Liver (tissue), 9 donors: ENCODE measurements around the gene DNAJB1. TPM values are rescaled to one million over a fixed set of nuclear protein-coding genes. Genes with fewer than 3 reads are reported as not detected.
A peak's percentile ranks its signal among the peaks of the same experiment; 100 is the strongest.

Experiments
- DNase-seq: peaks from one replicate; pipeline ENCODE4 v3.0.0-alpha.2; 2017; ENCODE audit warnings: low spot score
- H3K27ac ChIP-seq, 2 donors: one replicate each; pipeline ENCODE4 v1.7.0; 2013; ENCODE audit warnings: inconsistent platforms in 2 of 2, low read length in 2 of 2, control low read depth in 1 of 2, low read depth in 1 of 2, mild to moderate bottlenecking in 1 of 2
- H3K27me3 ChIP-seq, 4 donors: one replicate each; pipeline versions ENCODE4 v1.6.1 to v1.7.0; 2013; ENCODE audit warnings: low read length in 3 of 4, inconsistent platforms in 1 of 4, mild to moderate bottlenecking in 1 of 4, moderate library complexity in 1 of 4; ENCODE audit not compliant: control insufficient read depth in 4 of 4, insufficient read depth in 4 of 4
- H3K36me3 ChIP-seq, 4 donors: one replicate each; pipeline versions ENCODE4 v1.6.1 to v1.7.0; 2013; ENCODE audit warnings: low read length in 3 of 4, mild to moderate bottlenecking in 3 of 4, low read depth in 1 of 4, moderate library complexity in 1 of 4; ENCODE audit not compliant: control insufficient read depth in 4 of 4, insufficient read depth in 3 of 4
- H3K4me1 ChIP-seq, 4 donors: one replicate each; pipeline versions ENCODE4 v1.6.1 to v1.7.0; 2013; ENCODE audit warnings: low read length in 3 of 4, mild to moderate bottlenecking in 3 of 4, moderate library complexity in 1 of 4; ENCODE audit not compliant: control insufficient read depth in 4 of 4, insufficient read depth in 4 of 4
- H3K4me3 ChIP-seq, 3 donors: one replicate each; pipeline versions ENCODE4 v1.6.1 to v1.7.0; 2013; ENCODE audit warnings: low read length in 3 of 3, control low read depth in 1 of 3, low read depth in 1 of 3, mild to moderate bottlenecking in 1 of 3
- H3K9ac ChIP-seq, 2 donors: one replicate each; pipeline ENCODE4 v1.7.0; 2013; ENCODE audit warnings: low read length in 2 of 2, mild to moderate bottlenecking in 2 of 2, moderate library complexity in 2 of 2, control low read depth in 1 of 2, low read depth in 1 of 2
- H3K9me3 ChIP-seq, 4 donors: one replicate each; pipeline versions ENCODE4 v1.6.1 to v1.7.0; 2013; ENCODE audit warnings: low read length in 3 of 4; ENCODE audit not compliant: control insufficient read depth in 4 of 4
- CTCF ChIP-seq: fragments of 150-350 bp; IDR thresholded peaks from 2 replicates; pipeline ENCODE4 v1.5.1; 2017; ENCODE audit warnings: improper control_type of control experiment, low read depth, low read length; ENCODE audit not compliant: missing input control
- EGR1 ChIP-seq, 2 donors: IDR thresholded peaks; 2 replicates each; pipeline ENCODE4 v1.6.1; 2016 to 2018; ENCODE audit warnings: antibody characterized with exemption in 2 of 2, low read depth in 2 of 2
- FOXA1 ChIP-seq: IDR thresholded peaks from 2 replicates; pipeline ENCODE4 v1.6.1; 2016; ENCODE audit warnings: antibody characterized with exemption
- FOXA2 ChIP-seq: IDR thresholded peaks from 2 replicates; pipeline ENCODE4 v1.6.1; 2016; ENCODE audit warnings: antibody characterized with exemption
- GABPA ChIP-seq, 2 donors: IDR thresholded peaks in 1 of 2; conservative IDR thresholded peaks in 1 of 2; 2 replicates each; pipeline ENCODE4 v1.6.1; 2016; ENCODE audit warnings: antibody characterized with exemption in 2 of 2, mild to moderate bottlenecking in 1 of 2, moderate library complexity in 1 of 2
- HNF4G ChIP-seq: IDR thresholded peaks from 2 replicates; pipeline ENCODE4 v1.6.1; 2016; ENCODE audit warnings: antibody characterized with exemption
- JUND ChIP-seq, 2 donors: IDR thresholded peaks; 2 replicates each; pipeline ENCODE4 v1.6.1; 2016; ENCODE audit warnings: antibody characterized with exemption in 2 of 2
- MAX ChIP-seq: IDR thresholded peaks from 2 replicates; pipeline ENCODE4 v1.6.1; 2016; ENCODE audit warnings: antibody characterized with exemption
- NR2F2 ChIP-seq: IDR thresholded peaks from 2 replicates; pipeline ENCODE4 v1.6.1; 2016; ENCODE audit warnings: antibody characterized with exemption
- RAD21 ChIP-seq, 2 donors: IDR thresholded peaks; 2 replicates each; pipeline ENCODE4 v1.6.1; 2016; ENCODE audit warnings: antibody characterized with exemption in 2 of 2, mild to moderate bottlenecking in 2 of 2
- RXRA ChIP-seq, 2 donors: IDR thresholded peaks; 2 replicates each; pipeline ENCODE4 v1.6.1; 2017 to 2018; ENCODE audit warnings: antibody characterized with exemption in 2 of 2, mild to moderate bottlenecking in 1 of 2
- SP1 ChIP-seq: IDR thresholded peaks from 2 replicates; pipeline ENCODE4 v1.6.1; 2018; ENCODE audit warnings: antibody characterized with exemption, mild to moderate bottlenecking
- TAF1 ChIP-seq: conservative IDR thresholded peaks from 2 replicates; pipeline ENCODE4 v1.6.1; 2016; ENCODE audit warnings: antibody characterized with exemption, mild to moderate bottlenecking
- YY1 ChIP-seq: IDR thresholded peaks from 2 replicates; pipeline ENCODE4 v1.6.1; 2016; ENCODE audit warnings: antibody characterized with exemption, mild to moderate bottlenecking
- WGBS: extraction: QIAGEN DNeasy Blood & Tissue Kit; methylation state at CpG from one replicate; pipeline ENCODE4 v1.1.7; 2013; 5-methylcytosine and 5-hydroxymethylcytosine counted together
- polyA plus RNA-seq, 2 donors: library from polyadenylated mRNA; stranded (reverse) in 1 of 2; unstranded in 1 of 2; fragments of 200-250 nt in 1 of 2; fragments of >200 nt in 1 of 2; fragmentation: Nextera tagmentation in 1 of 2; extraction: Ambion mirVana in 1 of 2; gene quantifications; one replicate each; pipeline versions ENCODE4 v1.2.1 to v1.2.3, GENCODE V29; 2013 to 2015
- total RNA-seq, 2 donors: library from RNA; depleted of rRNA; stranded (reverse); fragments of >200 nt; gene quantifications; one replicate each; pipeline ENCODE4 v1.2.3, GENCODE V29; 2014
- TF ChIP-seq, protein P1 (sequence below): IDR thresholded peaks from 2 replicates; pipeline ENCODE4 v1.6.1; 2016; ENCODE audit warnings: antibody characterized with exemption
- TF ChIP-seq, protein P2 (sequence below): IDR thresholded peaks from 2 replicates; pipeline ENCODE4 v1.6.1; 2016; ENCODE audit warnings: antibody characterized with exemption
- donor health status: healthy.
- donor health status: healthy.
- donor health status: healthy.
- donor health status: healthy.
- donor health status: healthy.

Gene DNAJB1
- total and polyA plus RNA-seq, 4 donors, result 29.4 to 43.0 (median 34.5) TPM

GRCh38 chr19:14494910-14495671 is 23.1 kb downstream of the DNAJB1 start:
- H3K4me3 ChIP-seq, result peak overlapping the region; percentile 67 to 85 (median 70)
- no peaks in the 10 kb centered on the region for H3K9me3 ChIP-seq
- H3K4me1 ChIP-seq, result peaks cover 3 to 30% (median 21%) of the 10 kb centered on the region in 4 donors
- TF ChIP-seq YY1, result no peak
- TF ChIP-seq EGR1 (IDR thresholded peaks at IDR 0.05; ENCODE audit: low read depth in 2 of 2), result no peak
- TF ChIP-seq, protein P1, sequence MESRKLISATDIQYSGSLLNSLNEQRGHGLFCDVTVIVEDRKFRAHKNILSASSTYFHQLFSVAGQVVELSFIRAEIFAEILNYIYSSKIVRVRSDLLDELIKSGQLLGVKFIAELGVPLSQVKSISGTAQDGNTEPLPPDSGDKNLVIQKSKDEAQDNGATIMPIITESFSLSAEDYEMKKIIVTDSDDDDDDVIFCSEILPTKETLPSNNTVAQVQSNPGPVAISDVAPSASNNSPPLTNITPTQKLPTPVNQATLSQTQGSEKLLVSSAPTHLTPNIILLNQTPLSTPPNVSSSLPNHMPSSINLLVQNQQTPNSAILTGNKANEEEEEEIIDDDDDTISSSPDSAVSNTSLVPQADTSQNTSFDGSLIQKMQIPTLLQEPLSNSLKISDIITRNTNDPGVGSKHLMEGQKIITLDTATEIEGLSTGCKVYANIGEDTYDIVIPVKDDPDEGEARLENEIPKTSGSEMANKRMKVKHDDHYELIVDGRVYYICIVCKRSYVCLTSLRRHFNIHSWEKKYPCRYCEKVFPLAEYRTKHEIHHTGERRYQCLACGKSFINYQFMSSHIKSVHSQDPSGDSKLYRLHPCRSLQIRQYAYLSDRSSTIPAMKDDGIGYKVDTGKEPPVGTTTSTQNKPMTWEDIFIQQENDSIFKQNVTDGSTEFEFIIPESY, result no peak
- TF ChIP-seq, protein P2, sequence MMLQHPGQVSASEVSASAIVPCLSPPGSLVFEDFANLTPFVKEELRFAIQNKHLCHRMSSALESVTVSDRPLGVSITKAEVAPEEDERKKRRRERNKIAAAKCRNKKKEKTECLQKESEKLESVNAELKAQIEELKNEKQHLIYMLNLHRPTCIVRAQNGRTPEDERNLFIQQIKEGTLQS, result no peak
- no peak for TF ChIP-seq TAF1
- TF ChIP-seq FOXA2, result no peak
- no peak for TF ChIP-seq FOXA1
- TF ChIP-seq SP1, result no peak
- TF ChIP-seq JUND (IDR thresholded peaks at IDR 0.05), result no peak
- TF ChIP-seq CTCF, result no peak
- TF ChIP-seq HNF4G, result no peak
- TF ChIP-seq NR2F2, result no peak
- TF ChIP-seq GABPA (IDR thresholded peaks at IDR 0.05 in 1 of 2, conservative IDR thresholded peaks at IDR 0.05 in 1 of 2), result no peak
- TF ChIP-seq RAD21 (IDR thresholded peaks at IDR 0.05), result no peak
- TF ChIP-seq RXRA (IDR thresholded peaks at IDR 0.05), result no peak
- H3K9ac ChIP-seq, result peak overlapping the region in 1 of 2 donors; percentile 60
- WGBS, result 45% methylated on average over 14 of the region's 14 CpGs
- H3K36me3 ChIP-seq, result peaks cover 0 to 3% (median 2%) of the 10 kb centered on the region in 4 donors
- no peak for DNase-seq
- no peak overlapping the region for H3K27ac ChIP-seq
- H3K27me3 ChIP-seq, result no peaks in the 10 kb centered on the region

- Histone ChIP-seq H3K9ac (no peak overlapping the region), H3K9me3 (no peaks in the 10 kb centered on the region), H3K4me1 (peaks cover 3 to 30% (median 21%) of the 10 kb centered on the region in 4 donors), H3K27ac (no peak overlapping the region), H3K27me3 (no peaks in the 10 kb centered on the region), H3K4me3 (no peak overlapping the region), H3K36me3 (peaks cover 0 to 3% (median 2%) of the 10 kb centered on the region in 4 donors)
- whole genome bisulfite sequencing, result 75% methylated on average over 4 of the region's 4 CpGs
- TF ChIP-seq NR2F2 (no peak), MAX (no peak), FOXA2 (no peak), CTCF (no peak), RAD21 (IDR thresholded peaks at IDR 0.05) (no peak), YY1 (no peak), FOXA1 (no peak), GABPA (IDR thresholded peaks at IDR 0.05 in 1 of 2, conservative IDR thresholded peaks at IDR 0.05 in 1 of 2) (no peak), HNF4G (no peak), RXRA (IDR thresholded peaks at IDR 0.05) (no peak), TAF1 (no peak)
- TF ChIP-seq, protein P1, result no peak
- TF ChIP-seq, protein P2, result no peak
- no peak for DNase-seq
Measured at GRCh38 chr19:14494411-14494810, 23.8 kb downstream of the DNAJB1 start.
